Neural cell (in vitro differentiated cells): ENCODE results near the gene MCCC1. TPM values are rescaled to one million over a fixed set of nuclear protein-coding genes. Genes with fewer than 3 reads are reported as not detected.

Experiments
- H2AFZ ChIP-seq: fragments of 200-600, 300-800 bp; sonication (generic), shearing (Covaris generic); 2 replicates; pipeline ENCODE4 v1.6.0; 2014; ENCODE audit warnings: low read depth, mild to moderate bottlenecking, antibody characterized with exemption, low read length, moderate library complexity
- H3F3A ChIP-seq: fragments of 200-600 bp; shearing (Covaris generic); 2 replicates; pipeline ENCODE4 v1.6.1; 2016; ENCODE audit warnings: mild to moderate bottlenecking, moderate library complexity, mixed read lengths, antibody characterized with exemption, low read length; ENCODE audit not compliant: insufficient read depth, poor library complexity, severe bottlenecking
- H3K27ac ChIP-seq: fragments of 200-600, 300-800 bp; sonication (generic), shearing (Covaris generic); 2 replicates; pipeline ENCODE4 v1.5.1; 2014; ENCODE audit warnings: mild to moderate bottlenecking, low read length, moderate library complexity
- H3K27me3 ChIP-seq: fragments of 300-800, 200-600 bp; sonication (generic), shearing (Covaris generic); 2 replicates; pipeline ENCODE4 v1.6.0; 2014; ENCODE audit warnings: mild to moderate bottlenecking, low read depth, low read length, moderate library complexity; ENCODE audit not compliant: insufficient read depth
- H3K36me3 ChIP-seq: fragments of 300-800, 200-600 bp; sonication (generic), shearing (Covaris generic); 2 replicates; pipeline ENCODE4 v1.5.1; 2014; ENCODE audit warnings: mild to moderate bottlenecking, antibody characterized with exemption, low read length, moderate library complexity; ENCODE audit not compliant: insufficient read depth
- H3K4me2 ChIP-seq: fragments of 300-800, 200-600 bp; sonication (generic), shearing (Covaris generic); 2 replicates; pipeline ENCODE4 v1.6.0; 2014; ENCODE audit warnings: mild to moderate bottlenecking, low read length
- H3K4me3 ChIP-seq: fragments of 300-800, 200-600 bp; sonication (generic), shearing (Covaris generic); 2 replicates; pipeline ENCODE4 v1.5.1; 2014; ENCODE audit warnings: mild to moderate bottlenecking, low read length, moderate library complexity
- H3K79me2 ChIP-seq: fragments of 200-600 bp; shearing (Covaris generic); replicated peaks from 2 replicates; pipeline ENCODE4 v1.6.0; 2014; ENCODE audit warnings: mild to moderate bottlenecking, low read length, moderate library complexity; ENCODE audit not compliant: insufficient read depth
- H3K9ac ChIP-seq: fragments of 300-800, 200-600 bp; sonication (generic), shearing (Covaris generic); 2 replicates; pipeline ENCODE4 v1.6.1; 2016; ENCODE audit warnings: mild to moderate bottlenecking, low read length, mixed read lengths
- H3K9me2 ChIP-seq: fragments of 200-600 bp; shearing (Covaris generic); 2 replicates; pipeline ENCODE4 v1.6.1; 2016; ENCODE audit warnings: mild to moderate bottlenecking, low read length, mixed read lengths; ENCODE audit not compliant: insufficient read depth
- H3K9me3 ChIP-seq: fragments of 200-600, 300-800 bp; sonication (generic), shearing (Covaris generic); 2 replicates; pipeline ENCODE4 v1.6.1; 2016; ENCODE audit warnings: mild to moderate bottlenecking, mixed run types, low read length, moderate library complexity, mixed read lengths
- H4K20me1 ChIP-seq: fragments of 200-600 bp; shearing (Covaris generic); 2 replicates; pipeline ENCODE4 v1.6.1; 2016; ENCODE audit warnings: mild to moderate bottlenecking, mixed run types; ENCODE audit not compliant: insufficient read depth
- EP300 ChIP-seq: fragments of 450-650 bp; conservative IDR thresholded peaks from 2 replicates; pipeline ENCODE4 v1.6.1; 2014; ENCODE audit warnings: antibody characterized with exemption, mild to moderate bottlenecking, moderate library complexity; ENCODE audit not compliant: poor library complexity, severe bottlenecking
- EZH2 ChIP-seq: fragments of 200-600, 300-800 bp; shearing (Covaris generic), sonication (generic); IDR thresholded peaks from 2 replicates; pipeline ENCODE4 v1.6.1; 2014; ENCODE audit warnings: antibody characterized with exemption, low read length, borderline replicate concordance, mild to moderate bottlenecking; ENCODE audit not compliant: insufficient read depth, poor library complexity, severe bottlenecking
- MXI1 ChIP-seq: fragments of 450-650 bp; conservative IDR thresholded peaks from 2 replicates; pipeline ENCODE4 v1.6.1; 2014; ENCODE audit warnings: antibody characterized with exemption, mild to moderate bottlenecking; ENCODE audit not compliant: poor library complexity, severe bottlenecking
- POLR2AphosphoS5 ChIP-seq: IDR thresholded peaks from 2 replicates; pipeline ENCODE4 v1.6.1; 2012
- RAD21 ChIP-seq: fragments of 450-650 bp; conservative IDR thresholded peaks from 2 replicates; pipeline ENCODE4 v1.6.1; 2014; ENCODE audit warnings: antibody characterized with exemption, mild to moderate bottlenecking, moderate library complexity
- SMC3 ChIP-seq: fragments of 450-650 bp; conservative IDR thresholded peaks from 2 replicates; pipeline ENCODE4 v1.6.1; 2014; ENCODE audit warnings: antibody characterized with exemption, mild to moderate bottlenecking, moderate library complexity; ENCODE audit not compliant: poor library complexity
- TAF1 ChIP-seq: IDR thresholded peaks from 2 replicates; pipeline ENCODE4 v1.6.1; 2012; ENCODE audit warnings: low read depth
- polyA plus RNA-seq: library from polyadenylated mRNA; depleted of rRNA; stranded (reverse); fragments of >200 nt; gene quantifications from 2 replicates; pipeline ENCODE4 v1.2.3, GENCODE V29; 2014
- TF ChIP-seq, protein P1 (sequence below): IDR thresholded peaks from 2 replicates; pipeline ENCODE4 v1.6.1; 2012; ENCODE audit warnings: borderline replicate concordance
- TF ChIP-seq, protein P2 (sequence below): fragments of 450-650 bp; IDR thresholded peaks from 2 replicates; pipeline ENCODE4 v1.5.1; 2014; ENCODE audit warnings: antibody characterized with exemption, mild to moderate bottlenecking, moderate library complexity; ENCODE audit not compliant: poor library complexity, severe bottlenecking

Gene MCCC1
- polyA plus RNA-seq, 1 donor from 2014 or later = 29.6 TPM

DNA sequence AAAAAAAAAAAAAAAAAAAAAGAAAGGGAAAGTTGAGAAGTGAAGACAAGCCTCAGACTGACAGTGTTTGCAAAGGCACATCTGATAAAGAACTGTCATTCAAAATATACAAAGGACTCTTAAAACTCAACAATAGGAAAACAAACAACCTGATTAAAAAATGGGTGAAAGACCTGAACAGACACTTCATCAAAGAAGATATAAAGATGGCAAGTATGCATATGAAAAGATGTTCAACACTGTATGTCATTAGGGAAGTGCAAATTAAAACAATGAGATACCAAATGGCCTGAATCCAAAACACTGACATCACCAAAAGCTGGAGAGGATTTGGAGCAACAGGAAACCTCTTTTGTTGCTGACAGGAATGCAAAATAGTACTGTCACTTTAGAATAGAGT is 48.6 kb downstream of the MCCC1 start:
- Histone ChIP-seq H3K36me3 (no peaks in the 10 kb centered on the region), H3K4me2 (no peak overlapping the region), H3K27ac (no peak overlapping the region), H3K9me2 (no peaks in the 10 kb centered on the region), H3F3A (no peaks in the 10 kb centered on the region), H3K27me3 (no peaks in the 10 kb centered on the region), H3K79me2 (no peaks in the 10 kb centered on the region), H3K9ac (no peak overlapping the region), H4K20me1 (no peaks in the 10 kb centered on the region), H3K4me3 (no peak overlapping the region), H3K9me3 (no peaks in the 10 kb centered on the region), H2AFZ (no peak overlapping the region)
- no peak for TF ChIP-seq TAF1
- TF ChIP-seq MXI1 = no peak
- no peak for TF ChIP-seq RAD21

DNA sequence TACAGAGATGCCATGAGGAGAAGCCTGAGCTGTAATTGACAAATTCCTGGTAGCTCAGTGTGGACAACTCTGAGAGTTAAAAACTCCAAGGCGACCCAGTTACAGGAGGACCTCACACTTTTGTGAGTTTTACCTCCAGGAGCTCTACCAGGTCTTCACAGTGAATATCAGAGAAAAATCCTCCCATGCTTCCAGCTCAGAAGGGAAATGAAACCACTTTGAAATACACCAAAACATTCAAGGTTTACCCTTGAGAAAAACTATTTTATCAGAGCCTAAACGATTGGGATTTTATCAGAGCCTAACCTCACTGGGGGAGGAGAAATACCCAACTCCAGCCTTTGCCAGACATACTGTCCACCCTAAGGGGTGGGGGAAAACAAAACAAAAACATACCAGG is 52.4 kb downstream of the MCCC1 start:
- H3K79me2 ChIP-seq = no peaks in the 10 kb centered on the region
- H4K20me1 ChIP-seq = no peaks in the 10 kb centered on the region
- no peak overlapping the region for H3K4me2 ChIP-seq
- H3K9ac ChIP-seq = no peak overlapping the region
- no peaks in the 10 kb centered on the region for H3K9me2 ChIP-seq
- no peak for TF ChIP-seq MXI1
- TF ChIP-seq RAD21 = no peak
- TF ChIP-seq POLR2AphosphoS5 = no peak
- TF ChIP-seq, protein P1, sequence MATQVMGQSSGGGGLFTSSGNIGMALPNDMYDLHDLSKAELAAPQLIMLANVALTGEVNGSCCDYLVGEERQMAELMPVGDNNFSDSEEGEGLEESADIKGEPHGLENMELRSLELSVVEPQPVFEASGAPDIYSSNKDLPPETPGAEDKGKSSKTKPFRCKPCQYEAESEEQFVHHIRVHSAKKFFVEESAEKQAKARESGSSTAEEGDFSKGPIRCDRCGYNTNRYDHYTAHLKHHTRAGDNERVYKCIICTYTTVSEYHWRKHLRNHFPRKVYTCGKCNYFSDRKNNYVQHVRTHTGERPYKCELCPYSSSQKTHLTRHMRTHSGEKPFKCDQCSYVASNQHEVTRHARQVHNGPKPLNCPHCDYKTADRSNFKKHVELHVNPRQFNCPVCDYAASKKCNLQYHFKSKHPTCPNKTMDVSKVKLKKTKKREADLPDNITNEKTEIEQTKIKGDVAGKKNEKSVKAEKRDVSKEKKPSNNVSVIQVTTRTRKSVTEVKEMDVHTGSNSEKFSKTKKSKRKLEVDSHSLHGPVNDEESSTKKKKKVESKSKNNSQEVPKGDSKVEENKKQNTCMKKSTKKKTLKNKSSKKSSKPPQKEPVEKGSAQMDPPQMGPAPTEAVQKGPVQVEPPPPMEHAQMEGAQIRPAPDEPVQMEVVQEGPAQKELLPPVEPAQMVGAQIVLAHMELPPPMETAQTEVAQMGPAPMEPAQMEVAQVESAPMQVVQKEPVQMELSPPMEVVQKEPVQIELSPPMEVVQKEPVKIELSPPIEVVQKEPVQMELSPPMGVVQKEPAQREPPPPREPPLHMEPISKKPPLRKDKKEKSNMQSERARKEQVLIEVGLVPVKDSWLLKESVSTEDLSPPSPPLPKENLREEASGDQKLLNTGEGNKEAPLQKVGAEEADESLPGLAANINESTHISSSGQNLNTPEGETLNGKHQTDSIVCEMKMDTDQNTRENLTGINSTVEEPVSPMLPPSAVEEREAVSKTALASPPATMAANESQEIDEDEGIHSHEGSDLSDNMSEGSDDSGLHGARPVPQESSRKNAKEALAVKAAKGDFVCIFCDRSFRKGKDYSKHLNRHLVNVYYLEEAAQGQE = no peak
- no peak for TF ChIP-seq SMC3
- no peak for TF ChIP-seq EZH2
- no peak for TF ChIP-seq EP300
- TF ChIP-seq, protein P2, sequence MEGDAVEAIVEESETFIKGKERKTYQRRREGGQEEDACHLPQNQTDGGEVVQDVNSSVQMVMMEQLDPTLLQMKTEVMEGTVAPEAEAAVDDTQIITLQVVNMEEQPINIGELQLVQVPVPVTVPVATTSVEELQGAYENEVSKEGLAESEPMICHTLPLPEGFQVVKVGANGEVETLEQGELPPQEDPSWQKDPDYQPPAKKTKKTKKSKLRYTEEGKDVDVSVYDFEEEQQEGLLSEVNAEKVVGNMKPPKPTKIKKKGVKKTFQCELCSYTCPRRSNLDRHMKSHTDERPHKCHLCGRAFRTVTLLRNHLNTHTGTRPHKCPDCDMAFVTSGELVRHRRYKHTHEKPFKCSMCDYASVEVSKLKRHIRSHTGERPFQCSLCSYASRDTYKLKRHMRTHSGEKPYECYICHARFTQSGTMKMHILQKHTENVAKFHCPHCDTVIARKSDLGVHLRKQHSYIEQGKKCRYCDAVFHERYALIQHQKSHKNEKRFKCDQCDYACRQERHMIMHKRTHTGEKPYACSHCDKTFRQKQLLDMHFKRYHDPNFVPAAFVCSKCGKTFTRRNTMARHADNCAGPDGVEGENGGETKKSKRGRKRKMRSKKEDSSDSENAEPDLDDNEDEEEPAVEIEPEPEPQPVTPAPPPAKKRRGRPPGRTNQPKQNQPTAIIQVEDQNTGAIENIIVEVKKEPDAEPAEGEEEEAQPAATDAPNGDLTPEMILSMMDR = no peak
- TF ChIP-seq TAF1 = no peak
- no peak overlapping the region for H3K4me3 ChIP-seq
- H3F3A ChIP-seq = no peaks in the 10 kb centered on the region
- H3K27me3 ChIP-seq = no peaks in the 10 kb centered on the region
- no peaks in the 10 kb centered on the region for H3K9me3 ChIP-seq
- H3K27ac ChIP-seq = no peak overlapping the region
- no peak overlapping the region for H2AFZ ChIP-seq
- no peaks in the 10 kb centered on the region for H3K36me3 ChIP-seq
